GM12878 (cell line): Measurements from ENCODE around the gene ZNF354B. TPM values are rescaled to one million over a fixed set of nuclear protein-coding genes. Genes with fewer than 3 reads are reported as not detected.

ENCODE experiments used
- ATAC-seq: fragments of 200-7000 bp; cut with Tn5 transposase; 3 replicates; pipeline ENCODE4 v1.9.1; 2020; ENCODE audit warnings: mild to moderate bottlenecking, moderate library complexity
- BruUV-seq: library from RNA; stranded (reverse); fragments of 400-500 nt; replicated peaks from 2 replicates; lab custom pipeline; 2021; lab: Mats Ljungman, UMichigan
- CTCF ChIA-PET: fragments of 300-600 bp; sonication (Branson Sonifier 250); formaldehyde crosslinking; extraction: SDS; loops from one replicate; lab custom pipeline; 2021; ENCODE audit warnings: inconsistent platforms; lab: Yijun Ruan, JAX
- POLR2A ChIA-PET: fragments of 350-600 bp; formaldehyde crosslinking; extraction: SDS; loops from one replicate; lab custom pipeline; 2021; ENCODE audit warnings: inconsistent platforms; lab: Charles Lee
- RAD21 ChIA-PET: fragments of 300-600 bp; sonication (Branson Sonifier 250); formaldehyde crosslinking; loops from one replicate; lab custom pipeline; 2023; ENCODE audit warnings: antibody characterized with exemption; ENCODE audit not compliant: unreplicated experiment; lab: Charles Lee
- SMC1A ChIA-PET: fragments of 300-600 bp; sonication (Branson Sonifier 250); formaldehyde crosslinking; loops from one replicate; lab custom pipeline; 2023; ENCODE audit not compliant: unreplicated experiment, uncharacterized antibody; lab: Charles Lee
- DNase-seq: peaks from one replicate; pipeline ENCODE4 v3.0.0-alpha.2; 2011; ENCODE audit warnings: low read depth, low spot score
- FAIRE-seq: peaks from 3 replicates; lab custom pipeline; 2011; peaks lifted over from hg19 to GRCh38; lab: Jason Lieb, UNC
- H2AFZ ChIP-seq: 2 replicates; pipeline ENCODE4 v1.6.0; 2011; ENCODE audit warnings: low read depth, low read length, control low read depth; ENCODE audit not compliant: control insufficient read depth
- H3K27ac ChIP-seq: 2 replicates; pipeline ENCODE4 v1.5.1; 2011; ENCODE audit warnings: control low read depth; ENCODE audit not compliant: control insufficient read depth, insufficient read depth
- H3K27me3 ChIP-seq, 2 experiments: replicated peaks in 1 of 2; 2 replicates each; pipeline versions ENCODE4 v1.6.0 to v1.6.1; 2011; ENCODE audit warnings: low read length in 1 of 2; ENCODE audit not compliant: control insufficient read depth in 2 of 2, insufficient read depth in 2 of 2
- H3K36me3 ChIP-seq, 2 experiments: 2 replicates each; pipeline ENCODE4 v1.5.1; 2011; ENCODE audit warnings: low read length in 1 of 2; ENCODE audit not compliant: control insufficient read depth in 2 of 2, insufficient read depth in 2 of 2
- H3K4me1 ChIP-seq: 2 replicates; pipeline ENCODE4 v1.6.1; 2011; ENCODE audit warnings: mild to moderate bottlenecking, low read length, moderate library complexity, mixed read lengths; ENCODE audit not compliant: control insufficient read depth, insufficient read depth
- H3K4me2 ChIP-seq: 2 replicates; pipeline ENCODE4 v1.6.0; 2011; ENCODE audit warnings: control low read depth; ENCODE audit not compliant: control insufficient read depth, insufficient read depth
- H3K4me3 ChIP-seq: fragments of 200-600 bp; sonication (generic); 2 replicates; pipeline ENCODE4 v1.5.1; 2016
- H3K79me2 ChIP-seq: 2 replicates; pipeline ENCODE4 v1.6.0; 2011; ENCODE audit warnings: low read length; ENCODE audit not compliant: control insufficient read depth, insufficient read depth
- H3K9ac ChIP-seq: 2 replicates; pipeline ENCODE4 v1.8.0; 2011; ENCODE audit warnings: low read length, control low read depth, mixed read lengths; ENCODE audit not compliant: control insufficient read depth, insufficient read depth
- H3K9me3 ChIP-seq: replicated peaks from 3 replicates; pipeline ENCODE4 v1.5.1; 2011; ENCODE audit warnings: mild to moderate bottlenecking, low read length; ENCODE audit not compliant: control insufficient read depth, insufficient read depth
- H4K20me1 ChIP-seq: 2 replicates; pipeline ENCODE4 v1.6.0; 2011; ENCODE audit not compliant: control insufficient read depth, insufficient read depth
- BACH1 ChIP-seq: fragments of 450-650 bp; IDR thresholded peaks from 2 replicates; pipeline ENCODE4 v1.6.1; 2017; ENCODE audit warnings: mild to moderate bottlenecking, borderline replicate concordance
- CREB1 ChIP-seq: IDR thresholded peaks from 2 replicates; pipeline ENCODE4 v1.6.1; 2012; ENCODE audit warnings: low read depth, mild to moderate bottlenecking, inconsistent platforms
- DPF2 ChIP-seq: fragments of 450-650 bp; IDR thresholded peaks from 2 replicates; pipeline ENCODE4 v1.6.1; 2017; ENCODE audit warnings: mild to moderate bottlenecking
- EZH2 ChIP-seq: IDR thresholded peaks from 2 replicates; pipeline ENCODE4 v1.6.1; 2012; ENCODE audit warnings: low read depth, mild to moderate bottlenecking, control low read depth, inconsistent platforms, low read length, borderline replicate concordance; ENCODE audit not compliant: control insufficient read depth
- FOS ChIP-seq: IDR thresholded peaks from 3 replicates; pipeline ENCODE4 v1.6.1; 2011; ENCODE audit warnings: borderline replicate concordance; ENCODE audit not compliant: insufficient read length; ENCODE audit errors: extremely low read depth
- JUND ChIP-seq: IDR thresholded peaks from 2 replicates; pipeline ENCODE4 v1.6.1; 2012; ENCODE audit warnings: low read depth, mild to moderate bottlenecking, low read length, improper control_type of control experiment, moderate library complexity
- MEF2A ChIP-seq: IDR thresholded peaks from 2 replicates; pipeline ENCODE4 v1.6.1; 2011; ENCODE audit warnings: low read depth, mild to moderate bottlenecking, low read length, moderate library complexity; ENCODE audit not compliant: insufficient read depth
- NFYA ChIP-seq: IDR thresholded peaks from 2 replicates; pipeline ENCODE4 v1.6.1; 2011; ENCODE audit warnings: low read depth, mild to moderate bottlenecking, low read length, improper control_type of control experiment, borderline replicate concordance
- POLR2AphosphoS5 ChIP-seq: IDR thresholded peaks from 2 replicates; pipeline ENCODE4 v1.6.1; 2011; ENCODE audit warnings: mild to moderate bottlenecking, low read length, inconsistent platforms
- RAD21 ChIP-seq: IDR thresholded peaks from 2 replicates; pipeline ENCODE4 v1.6.1; 2011; ENCODE audit warnings: mild to moderate bottlenecking, low read depth, low read length, moderate library complexity; ENCODE audit not compliant: insufficient read depth
- RBBP5 ChIP-seq: fragments of 200-600 bp; sonication (generic); conservative IDR thresholded peaks from 2 replicates; pipeline ENCODE4 v1.6.1; 2016
- RUNX3 ChIP-seq: IDR thresholded peaks from 2 replicates; pipeline ENCODE4 v1.6.1; 2012; ENCODE audit warnings: low read length, inconsistent platforms
- SP1 ChIP-seq: IDR thresholded peaks from one replicate; pipeline ENCODE4 v1.6.1; 2011; ENCODE audit warnings: low read depth, low read length
- WGBS: methylation state at CpG from one replicate; pipeline ENCODE4 v1.1.6; 2016; ENCODE audit warnings: low lambda C conversion rate; ENCODE audit not compliant: insufficient replicate concordance, insufficient coverage; ENCODE audit errors: missing lambda C conversion rate; 5-methylcytosine and 5-hydroxymethylcytosine counted together
- in situ Hi-C: fragments of 300-500 bp; cut with MboI; formaldehyde crosslinking; loops from 9 replicates; pipeline ENCODE4 v1.14.3; 2018; ENCODE audit warnings: mixed read lengths
- intact Hi-C: fragments of 100-400 bp; cut with micrococcal nuclease; formaldehyde crosslinking; loops from one replicate; pipeline ENCODE4 v1.14.2; 2022; ENCODE audit not compliant: unreplicated experiment
- polyA plus RNA-seq, 11 experiments: library from polyadenylated mRNA; depleted of rRNA in 4 of 11; unstranded in 6 of 11; stranded (reverse) in 5 of 11; fragments of >200 nt; fragmentation: Nextera tagmentation in 4 of 11; fragmentation: Illumina TruSeq in 1 of 11; extraction: Ambion mirVana in 4 of 11; extraction: Trizol in 1 of 11; gene quantifications; 1 replicate in 1 of 11; 2 replicates in 10 of 11; pipeline versions ENCODE4 v1.2.1 to v1.2.3, GENCODE V29; 2011 to 2016; ENCODE audit warnings: inconsistent platforms in 2 of 11, missing spikeins in 2 of 11, low read depth in 1 of 11
- total RNA-seq, 4 experiments: library from RNA; depleted of rRNA in 3 of 4; stranded (reverse); fragments of >200 nt in 3 of 4; fragmentation: Illumina TruSeq in 1 of 4; extraction: Trizol in 1 of 4; gene quantifications; 2 replicates each; pipeline versions ENCODE4 v1.2.1 to v1.2.3, GENCODE V29; 2013 to 2021

Gene ZNF354B
- total and polyA plus RNA-seq, 10 of the 15 experiments (the other 5 are each of a cell fraction or from before 2014, with no cell fraction given): 0.64 to 11.1 (median 4.9) TPM

DNA sequence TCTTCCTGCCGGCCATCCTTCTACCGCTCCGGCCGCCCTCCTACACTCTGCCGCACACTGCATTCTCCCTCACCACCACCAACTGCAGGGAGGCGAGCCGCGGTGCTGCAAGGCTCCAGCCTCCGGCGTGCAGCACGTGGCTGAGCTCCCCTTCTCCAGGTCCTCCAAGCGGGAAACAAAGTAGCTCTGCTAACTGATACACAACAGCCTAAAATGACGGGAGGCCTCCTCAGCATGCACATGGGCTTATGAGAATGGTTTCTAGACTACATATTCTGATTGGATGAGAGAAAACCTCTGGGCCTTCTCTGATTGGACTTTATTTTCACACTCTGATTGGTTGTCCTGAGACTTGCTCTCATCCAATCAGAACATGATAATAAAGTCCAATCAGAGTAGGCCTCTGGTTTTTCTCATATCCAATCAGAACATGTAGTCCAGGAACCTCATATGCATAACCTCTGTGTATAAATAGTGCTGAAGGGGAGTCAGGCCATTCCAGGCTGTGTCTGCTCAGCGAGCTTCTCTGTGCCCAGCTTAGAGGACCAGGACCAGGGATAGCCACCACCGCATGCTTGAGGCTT, 27.0 kb upstream of the ZNF354B start:
- no peak for ATAC-seq
- Histone ChIP-seq H4K20me1 (no peaks in the 10 kb centered on the region), H2AFZ (no peak overlapping the region), H3K9me3 (no peaks in the 10 kb centered on the region; the same call in 2 of the 3 replicates), H3K9ac (no peak overlapping the region), H3K27me3 (no peaks in the 10 kb centered on the region), H3K27ac (no peak overlapping the region), H3K4me1 (no peaks in the 10 kb centered on the region), H3K4me3 (no peak overlapping the region), H3K36me3 (no peaks in the 10 kb centered on the region), H3K79me2 (no peaks in the 10 kb centered on the region), H3K4me2 (no peak overlapping the region)
- CTCF ChIA-PET: no interaction called here
- BruUV-seq: no TSS peak
- DNase-seq: no peak
- RAD21 ChIA-PET: no interaction called here
- FAIRE-seq: no peak
- intact Hi-C loops: no loop called here
- TF ChIP-seq BACH1: no peak
- no peak for TF ChIP-seq MEF2A
- TF ChIP-seq JUND: no peak
- TF ChIP-seq RAD21: no peak
- TF ChIP-seq SP1: no peak
- no peak for TF ChIP-seq FOS
- TF ChIP-seq NFYA: no peak
- TF ChIP-seq RBBP5: no peak
- TF ChIP-seq EZH2: no peak
- TF ChIP-seq RUNX3: no peak
- no peak for TF ChIP-seq POLR2AphosphoS5
- no peak for TF ChIP-seq CREB1
- no peak for TF ChIP-seq DPF2
- SMC1A ChIA-PET: no interaction called here
- 66% methylated on average over 15 of the region's 15 CpGs for WGBS
- POLR2A ChIA-PET: no interaction called here
- in situ Hi-C loops: no loop called here
